AG08395 (cell line): ENCODE results near the gene DLST.
"Not testable (repeated sequence)": the region's sequence is repeated elsewhere in the genome, so short reads cannot be mapped to it uniquely, and the experiment has no call there.

Source experiments
- DNase-seq: peaks from one replicate; pipeline ENCODE4 v3.0.0; 2012; ENCODE audit warnings: mixed read lengths, low spot score

The DLST gene

GRCh38 chr14:74917646-74918081 is 35.9 kb downstream of the DLST start:
- peak; percentile 19 for DNase-seq

- no peak for DNase-seq
Measured at GRCh38 chr14:74918380-74918779, 36.7 kb downstream of the DLST start.

- DNase-seq: peak; percentile 42
Measured at GRCh38 chr14:74919421-74920165, 37.9 kb downstream of the DLST start.

- no peak for DNase-seq
Measured at GRCh38 chr14:74920281-74920680, 38.6 kb downstream of the DLST start.

GRCh38 chr14:74921053-74921620 is 39.4 kb downstream of the DLST start:
- DNase-seq: no peak

GRCh38 chr14:74921987-74922751 is 40.5 kb downstream of the DLST start:
- DNase-seq: no peak

- DNase-seq: peak; percentile 97
Measured at GRCh38 chr14:74922752-74923401, 41.2 kb downstream of the DLST start, which contains the start of gene RPS6KL1. Gene RPS6KL1 (minus strand): TSS chr14:74923260. CDS start chr14:74921541, 1,719 bp downstream.

- DNase-seq: no peak
Measured at GRCh38 chr14:74924061-74924460, 42.3 kb downstream of the DLST start.

GRCh38 chr14:74927225-74927624 is 45.5 kb downstream of the DLST start:
- no peak for DNase-seq

GRCh38 chr14:74929242-74929641 is 47.5 kb downstream of the DLST start:
- no peak for DNase-seq

GRCh38 chr14:74931744-74932143 is 50.0 kb downstream of the DLST start:
- not testable (repeated sequence) for DNase-seq

- no peak for DNase-seq
Measured at GRCh38 chr14:74932401-74932901, 50.7 kb downstream of the DLST start.

- DNase-seq: not testable (repeated sequence)
Measured at GRCh38 chr14:74932936-74933335, 51.2 kb downstream of the DLST start.

GRCh38 chr14:74934041-74934440 is 52.3 kb downstream of the DLST start:
- DNase-seq: no peak

- DNase-seq: no peak
Measured at GRCh38 chr14:74934476-74935359, 53.0 kb downstream of the DLST start.

- no peak for DNase-seq
Measured at GRCh38 chr14:74935360-74935680, 53.6 kb downstream of the DLST start.

- DNase-seq: no peak
Measured at GRCh38 chr14:74936151-74936550, 54.4 kb downstream of the DLST start.

- no peak for DNase-seq
Measured at GRCh38 chr14:74936731-74937130, 55.0 kb downstream of the DLST start.

- no peak for DNase-seq
Measured at GRCh38 chr14:74937171-74937570, 55.5 kb downstream of the DLST start.

- DNase-seq: no peak
Measured at GRCh38 chr14:74938531-74939495, 57.1 kb downstream of the DLST start.
